ENCODE results near the gene NT5DC2. TPM values are rescaled to one million over a fixed set of nuclear protein-coding genes. Genes with fewer than 3 reads are reported as not detected.
"Not testable (repeated sequence)": the region's sequence is repeated elsewhere in the genome, so short reads cannot be mapped to it uniquely, and the experiment has no call there.

Gene NT5DC2
- total RNA-seq, 2 experiments from 2014 or later: 52.8 to 53.1 TPM

DNA sequence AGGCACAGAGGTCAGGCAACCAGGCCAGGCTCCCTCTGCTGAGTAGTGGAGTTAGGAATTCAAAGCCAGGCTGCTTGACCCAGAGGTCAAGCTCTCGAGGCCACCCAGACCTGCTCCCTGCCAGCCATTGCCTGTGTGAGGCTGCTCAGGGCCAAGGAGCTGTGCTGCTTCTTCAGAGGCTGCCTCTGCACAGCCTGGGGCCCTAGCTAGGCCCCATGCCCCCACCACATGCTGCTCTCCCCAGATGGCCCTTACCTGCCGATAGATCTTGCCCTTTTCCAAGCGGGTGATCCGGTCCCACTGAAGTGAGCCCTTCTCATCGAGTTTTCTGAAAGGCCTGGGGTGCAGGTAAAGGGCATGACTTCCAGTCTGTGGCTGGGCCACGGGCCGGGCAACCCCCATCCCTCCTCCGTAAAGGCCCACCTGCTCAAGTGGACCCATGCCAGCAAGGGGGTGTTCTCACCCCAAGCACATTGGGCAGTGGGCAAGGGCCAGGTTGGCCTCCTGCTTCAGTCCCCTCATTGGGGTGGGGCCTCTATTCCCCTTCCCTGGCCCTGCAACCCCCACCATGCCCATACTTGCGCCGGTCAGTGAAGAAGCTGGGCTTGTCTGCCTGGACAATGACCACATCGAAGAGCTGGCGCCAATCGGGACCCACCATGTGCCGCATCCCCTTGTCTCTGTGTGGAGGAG, 6.5 kb downstream of the NT5DC2 start:
- peaks cover 18% of the 10 kb centered on the region for H3K36me3 Mint-ChIP-seq (ENCODE audit: low read depth)
- H3K4me1 Mint-ChIP-seq (ENCODE audit: low read depth): peaks cover 6% of the 10 kb centered on the region
- POLR2A ChIA-PET: interaction anchor here (1.2 kb wide), 1 partner anchor 9 kb away, joined by 3 read pairs; the partner anchor contains the start of gene UQCC5
- ATAC-seq: no peak
- H3K27ac Mint-ChIP-seq: no peak overlapping the region
- no peaks in the 10 kb centered on the region for H3K9me3 Mint-ChIP-seq (ENCODE audit: insufficient read depth)
- DNase-seq: no peak
- no peaks in the 10 kb centered on the region for H3K27me3 Mint-ChIP-seq (ENCODE audit: low read depth)
- CTCF ChIA-PET: interaction anchor here (1.0 kb wide), 1 partner anchor 9 kb away, joined by 3 read pairs; the partner anchor contains the start of gene UQCC5
- H3K4me3 Mint-ChIP-seq: no peak overlapping the region

DNA sequence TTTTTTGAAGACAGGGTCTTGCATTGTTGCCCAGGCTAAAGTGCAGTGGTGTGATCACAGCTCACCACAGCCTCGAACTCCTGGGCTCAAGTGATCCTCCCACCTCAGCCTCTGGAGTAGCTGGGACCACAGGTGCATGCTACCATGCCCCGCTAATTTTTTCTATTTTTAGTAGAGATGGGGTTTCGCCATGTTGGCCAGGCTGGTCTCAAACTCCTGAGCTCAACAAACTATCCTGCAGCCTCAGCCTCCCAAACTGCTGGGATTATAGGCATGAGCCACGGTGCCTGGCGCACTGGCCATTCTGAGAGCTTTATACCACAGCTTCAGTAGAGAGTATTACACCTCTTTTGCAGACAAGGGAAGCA, 7.0 kb downstream of the NT5DC2 start:
- H3K27ac Mint-ChIP-seq; DNase-seq; ATAC-seq; H3K4me3 Mint-ChIP-seq; H3K27me3 Mint-ChIP-seq (ENCODE audit: low read depth); H3K9me3 Mint-ChIP-seq (ENCODE audit: insufficient read depth); H3K4me1 Mint-ChIP-seq (ENCODE audit: low read depth): not testable (repeated sequence)
- ChIA-PET CTCF (interaction anchor here (1.0 kb wide), 1 partner anchor 10 kb away, joined by 3 read pairs; the partner anchor contains the start of gene UQCC5), POLR2A (interaction anchor here (1.2 kb wide), 1 partner anchor 10 kb away, joined by 3 read pairs; the partner anchor contains the start of gene UQCC5)
- peaks cover 18% of the 10 kb centered on the region for H3K36me3 Mint-ChIP-seq (ENCODE audit: low read depth)

DNA sequence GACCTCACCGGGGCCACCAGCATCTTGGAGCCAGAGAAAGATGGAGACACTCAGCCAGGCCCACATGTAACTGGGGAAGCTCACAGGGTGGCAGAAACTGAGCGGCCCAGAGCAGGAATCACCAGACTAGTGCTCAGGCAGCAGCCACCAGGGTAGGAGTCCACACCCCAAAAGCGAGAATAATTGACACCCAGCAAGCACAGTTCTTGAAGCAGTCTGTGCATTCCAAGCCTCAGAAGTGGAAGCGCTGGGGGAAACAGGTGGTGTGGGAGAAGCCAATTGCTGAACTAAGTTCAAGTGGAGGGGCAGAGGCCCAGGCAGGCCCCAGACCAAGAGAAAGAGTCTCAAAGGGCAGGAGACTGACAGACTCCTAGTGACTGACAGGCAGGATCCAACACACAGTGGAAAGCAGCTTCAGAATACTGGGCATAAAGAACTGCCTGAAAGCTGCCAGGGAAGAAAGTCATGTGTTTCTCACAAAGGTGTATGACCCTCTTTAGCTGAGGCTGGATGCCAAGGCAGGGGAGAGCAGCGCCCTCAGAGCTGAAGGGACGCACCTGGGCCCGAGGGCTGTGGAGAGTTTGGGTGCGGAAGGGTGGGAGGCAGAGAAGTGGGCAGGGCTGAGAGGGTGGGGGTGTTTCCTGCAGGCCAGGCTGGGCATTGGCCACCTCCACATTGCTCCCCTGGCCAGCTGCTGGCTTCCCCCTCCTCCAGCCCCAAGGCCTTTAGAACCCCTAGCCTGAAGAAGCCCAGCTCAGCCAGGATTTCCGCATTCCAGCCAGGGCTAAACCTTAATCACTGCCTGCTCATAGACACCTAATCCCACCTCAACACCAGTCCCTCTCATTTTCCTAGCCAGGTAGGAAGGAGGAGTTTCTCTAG, 7.7 kb downstream of the NT5DC2 start:
- Mint-ChIP-seq H3K27me3 (ENCODE audit: low read depth) (no peaks in the 10 kb centered on the region), H3K27ac (no peak overlapping the region), H3K9me3 (ENCODE audit: insufficient read depth) (no peaks in the 10 kb centered on the region), H3K4me3 (no peak overlapping the region), H3K36me3 (ENCODE audit: low read depth) (peaks cover 18% of the 10 kb centered on the region), H3K4me1 (ENCODE audit: low read depth) (no peaks in the 10 kb centered on the region)
- ChIA-PET CTCF (interaction anchor here (1.0 kb wide), 1 partner anchor 10 kb away, joined by 3 read pairs; the partner anchor contains the start of gene UQCC5), POLR2A (interaction anchor here (1.2 kb wide), 1 partner anchor 10 kb away, joined by 3 read pairs; the partner anchor contains the start of gene UQCC5)
- DNase-seq: no peak
- no peak for ATAC-seq

DNA sequence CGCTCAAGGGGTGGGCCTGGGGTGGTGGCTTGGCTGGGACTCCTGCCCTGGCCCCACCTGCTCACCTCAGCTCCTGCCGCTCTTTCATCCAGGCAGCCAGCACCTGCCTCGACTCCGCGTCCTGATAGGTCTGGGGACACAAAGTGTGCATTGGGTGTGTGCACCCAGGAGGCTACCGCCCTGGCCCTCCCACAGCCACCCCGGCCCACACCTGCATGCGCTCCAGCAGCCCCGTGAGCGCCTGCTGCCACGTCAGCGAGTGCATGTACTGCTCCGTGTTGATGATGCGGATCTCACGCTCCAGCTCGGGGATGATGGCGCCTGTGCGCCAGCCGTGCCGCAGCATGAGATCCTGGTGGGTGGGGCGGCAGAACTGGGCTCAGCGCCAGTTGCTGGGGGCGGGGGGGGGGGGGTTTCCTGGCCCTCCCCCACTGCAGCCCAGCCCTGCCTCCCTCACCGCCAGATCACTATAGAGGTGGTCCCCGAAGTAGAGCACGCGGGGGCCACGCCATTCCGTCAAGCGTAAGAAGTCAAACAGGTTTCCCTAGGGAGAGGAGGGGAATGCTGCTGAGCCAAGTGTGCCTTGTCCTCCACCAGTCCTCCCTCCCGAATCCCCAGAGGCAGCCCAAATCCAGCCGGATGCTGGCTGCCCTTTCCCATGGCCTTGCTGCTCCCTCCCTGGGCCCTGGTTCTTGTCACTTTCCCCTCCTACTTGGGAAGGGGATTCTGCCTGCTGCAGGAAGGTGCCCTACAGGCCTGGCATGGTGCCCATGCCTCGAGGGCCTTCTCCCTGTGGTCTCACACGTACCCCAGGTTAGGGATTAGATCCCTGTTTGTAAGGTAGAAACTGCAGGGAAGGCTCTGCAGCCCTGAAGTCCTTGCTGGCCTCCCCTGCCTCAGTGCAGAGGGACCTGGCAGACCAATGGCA, 8.6 kb downstream of the NT5DC2 start:
- no peaks in the 10 kb centered on the region for H3K9me3 Mint-ChIP-seq (ENCODE audit: insufficient read depth)
- no peaks in the 10 kb centered on the region for H3K27me3 Mint-ChIP-seq (ENCODE audit: low read depth)
- ChIA-PET CTCF (no interaction called here), POLR2A (no interaction called here)
- DNase-seq (no peak), ATAC-seq (no peak)
- no peaks in the 10 kb centered on the region for H3K4me1 Mint-ChIP-seq (ENCODE audit: low read depth)
- H3K4me3 Mint-ChIP-seq: no peak overlapping the region
- no peak overlapping the region for H3K27ac Mint-ChIP-seq
- peaks cover 18% of the 10 kb centered on the region for H3K36me3 Mint-ChIP-seq (ENCODE audit: low read depth)

DNA sequence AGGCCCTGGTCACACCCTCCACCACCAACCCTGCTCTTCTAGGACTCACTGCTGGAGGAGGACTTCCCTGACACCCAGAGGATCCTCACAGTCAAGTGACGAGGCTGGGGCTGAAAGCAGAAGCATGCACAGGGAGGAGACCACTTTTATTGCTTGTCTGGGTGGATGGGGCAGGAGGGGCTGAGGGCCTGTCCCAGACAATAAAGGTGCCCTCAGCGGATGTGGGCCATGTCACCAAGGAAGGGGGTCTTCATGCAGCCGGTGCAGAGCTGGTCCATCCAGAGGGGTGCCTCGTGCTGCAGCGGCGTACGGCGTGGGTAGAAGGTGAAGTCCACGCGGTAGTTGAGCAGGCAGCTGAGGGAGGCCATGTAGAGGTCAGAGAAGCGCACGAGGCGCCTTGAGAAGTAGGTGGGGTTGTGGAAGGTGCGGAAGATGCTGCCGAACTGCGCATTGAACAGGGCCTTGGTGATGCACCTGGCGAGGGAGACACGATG, 9.4 kb downstream of the NT5DC2 start:
- Mint-ChIP-seq H3K4me1 (ENCODE audit: low read depth) (no peaks in the 10 kb centered on the region), H3K27ac (no peak overlapping the region), H3K27me3 (ENCODE audit: low read depth) (no peaks in the 10 kb centered on the region), H3K36me3 (ENCODE audit: low read depth) (peaks cover 18% of the 10 kb centered on the region), H3K4me3 (no peak overlapping the region), H3K9me3 (ENCODE audit: insufficient read depth) (no peaks in the 10 kb centered on the region)
- POLR2A ChIA-PET: no interaction called here
- CTCF ChIA-PET: no interaction called here
- ATAC-seq (no peak), DNase-seq (no peak)

DNA sequence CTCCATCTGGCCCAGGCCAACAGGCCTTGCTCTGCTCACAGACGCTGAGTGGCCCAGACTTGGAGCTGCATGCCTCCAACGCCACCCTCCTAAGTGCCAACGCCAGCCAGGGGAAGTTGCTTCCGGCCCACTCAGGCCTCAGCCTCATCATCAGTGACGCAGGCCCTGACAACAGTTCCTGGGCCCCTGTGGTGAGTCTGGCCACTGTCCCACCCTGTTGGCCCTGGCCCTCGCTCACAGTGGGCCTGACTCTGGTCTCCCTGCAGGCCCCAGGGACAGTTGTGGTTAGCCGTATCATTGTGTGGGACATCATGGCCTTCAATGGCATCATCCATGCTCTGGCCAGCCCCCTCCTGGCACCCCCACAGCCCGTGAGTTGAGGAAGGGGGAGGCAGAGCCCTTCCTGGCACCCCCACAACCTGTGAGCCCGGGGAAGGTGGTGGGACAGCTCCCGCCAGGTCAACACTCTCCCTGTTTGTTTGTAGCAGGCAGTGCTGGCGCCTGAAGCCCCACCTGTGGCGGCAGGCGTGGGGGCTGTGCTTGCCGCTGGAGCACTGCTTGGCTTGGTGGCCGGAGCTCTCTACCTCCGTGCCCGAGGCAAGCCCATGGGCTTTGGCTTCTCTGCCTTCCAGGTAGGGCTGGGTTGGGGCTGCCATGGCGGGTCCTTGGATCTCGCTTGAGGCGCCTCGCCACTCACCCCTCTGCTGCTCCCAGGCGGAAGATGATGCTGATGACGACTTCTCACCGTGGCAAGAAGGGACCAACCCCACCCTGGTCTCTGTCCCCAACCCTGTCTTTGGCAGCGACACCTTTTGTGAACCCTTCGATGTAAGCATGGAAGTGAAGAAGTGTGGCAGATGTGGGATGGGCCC, 10.0 kb downstream of the NT5DC2 start:
- no peak overlapping the region for H3K4me3 Mint-ChIP-seq
- no peaks in the 10 kb centered on the region for H3K4me1 Mint-ChIP-seq (ENCODE audit: low read depth)
- H3K27me3 Mint-ChIP-seq (ENCODE audit: low read depth): no peaks in the 10 kb centered on the region
- ChIA-PET CTCF (no interaction called here), POLR2A (no interaction called here)
- H3K9me3 Mint-ChIP-seq (ENCODE audit: insufficient read depth): no peaks in the 10 kb centered on the region
- H3K27ac Mint-ChIP-seq: no peak overlapping the region
- DNase-seq (no peak), ATAC-seq (no peak)
- H3K36me3 Mint-ChIP-seq (ENCODE audit: low read depth): peaks cover 18% of the 10 kb centered on the region

DNA sequence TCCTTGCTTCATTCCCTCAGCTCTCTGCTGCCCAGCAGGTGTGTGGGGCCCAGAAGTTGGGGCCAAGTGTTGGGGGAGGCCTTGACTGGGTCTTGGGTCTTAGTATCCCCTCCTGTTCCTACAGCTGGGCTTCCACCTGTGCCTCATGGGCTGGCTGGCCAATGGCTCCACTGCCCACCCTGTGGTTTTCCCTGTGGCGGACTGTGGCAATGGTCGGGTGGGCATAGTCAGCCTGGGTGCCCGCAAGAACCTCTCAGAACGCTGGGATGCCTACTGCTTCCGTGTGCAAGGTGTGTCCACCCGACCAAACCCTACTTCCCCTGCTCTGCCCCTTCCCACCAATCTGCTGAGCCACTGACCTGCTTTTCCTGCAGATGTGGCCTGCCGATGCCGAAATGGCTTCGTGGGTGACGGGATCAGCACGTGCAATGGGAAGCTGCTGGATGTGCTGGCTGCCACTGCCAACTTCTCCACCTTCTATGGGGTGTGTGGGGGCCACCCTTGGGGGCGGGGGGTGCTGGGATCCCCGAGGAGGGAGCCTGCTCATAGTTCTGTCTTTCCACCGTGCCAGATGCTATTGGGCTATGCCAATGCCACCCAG, 10.9 kb downstream of the NT5DC2 start:
- no peaks in the 10 kb centered on the region for H3K4me1 Mint-ChIP-seq (ENCODE audit: low read depth)
- H3K27me3 Mint-ChIP-seq (ENCODE audit: low read depth): no peaks in the 10 kb centered on the region
- DNase-seq (no peak), ATAC-seq (no peak)
- CTCF ChIA-PET: no interaction called here
- POLR2A ChIA-PET: no interaction called here
- no peak overlapping the region for H3K4me3 Mint-ChIP-seq
- H3K27ac Mint-ChIP-seq: no peak overlapping the region
- H3K9me3 Mint-ChIP-seq (ENCODE audit: insufficient read depth): no peaks in the 10 kb centered on the region
- H3K36me3 Mint-ChIP-seq (ENCODE audit: low read depth): peaks cover 15% of the 10 kb centered on the region

DNA sequence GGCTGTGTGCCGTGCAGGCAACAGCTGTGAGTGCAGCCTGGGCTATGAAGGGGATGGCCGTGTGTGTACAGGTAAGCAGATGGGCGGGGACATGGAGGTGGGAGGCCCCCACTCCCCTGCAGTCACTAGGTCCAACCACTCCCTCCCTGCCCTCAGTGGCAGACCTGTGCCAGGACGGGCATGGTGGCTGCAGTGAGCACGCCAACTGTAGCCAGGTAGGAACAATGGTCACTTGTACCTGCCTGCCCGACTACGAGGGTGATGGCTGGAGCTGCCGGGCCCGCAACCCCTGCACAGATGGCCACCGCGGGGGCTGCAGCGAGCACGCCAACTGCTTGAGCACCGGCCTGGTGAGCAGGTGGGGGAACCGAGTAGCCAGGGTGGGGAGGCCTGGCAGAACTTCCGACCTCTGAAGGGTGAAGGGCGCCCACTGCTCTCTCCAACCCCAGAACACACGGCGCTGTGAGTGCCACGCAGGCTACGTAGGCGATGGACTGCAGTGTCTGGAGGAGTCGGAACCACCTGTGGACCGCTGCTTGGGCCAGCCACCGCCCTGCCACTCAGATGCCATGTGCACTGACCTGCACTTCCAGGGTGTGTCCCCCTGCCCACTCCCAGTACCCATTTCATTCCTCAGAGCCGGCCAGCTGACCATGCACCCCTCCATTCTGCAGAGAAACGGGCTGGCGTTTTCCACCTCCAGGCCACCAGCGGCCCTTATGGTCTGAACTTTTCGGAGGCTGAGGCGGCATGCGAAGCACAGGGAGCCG, 11.6 kb downstream of the NT5DC2 start:
- Mint-ChIP-seq H3K36me3 (ENCODE audit: low read depth) (peaks cover 8% of the 10 kb centered on the region), H3K4me1 (ENCODE audit: low read depth) (no peaks in the 10 kb centered on the region), H3K4me3 (no peak overlapping the region), H3K27ac (no peak overlapping the region), H3K9me3 (ENCODE audit: insufficient read depth) (no peaks in the 10 kb centered on the region), H3K27me3 (ENCODE audit: low read depth) (no peaks in the 10 kb centered on the region)
- ChIA-PET CTCF (no interaction called here), POLR2A (no interaction called here)
- ATAC-seq: no peak
- DNase-seq: no peak

DNA sequence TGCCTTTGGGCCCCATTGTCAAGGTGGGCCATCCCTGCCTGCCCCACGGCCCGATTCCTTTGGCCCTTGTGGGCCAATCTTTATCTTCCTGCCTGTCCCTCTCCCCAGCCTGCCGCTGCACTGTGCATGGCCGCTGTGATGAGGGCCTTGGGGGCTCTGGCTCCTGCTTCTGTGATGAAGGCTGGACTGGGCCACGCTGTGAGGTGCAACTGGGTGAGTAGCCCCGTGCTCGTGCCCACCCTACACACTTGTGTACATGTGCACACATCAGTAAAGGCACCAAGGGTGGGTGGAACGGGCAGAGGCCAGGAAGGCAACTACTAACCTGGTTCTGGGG, 12.2 kb downstream of the NT5DC2 start:
- DNase-seq (no peak), ATAC-seq (no peak)
- Mint-ChIP-seq H3K36me3 (ENCODE audit: low read depth) (peaks cover 6% of the 10 kb centered on the region), H3K9me3 (ENCODE audit: insufficient read depth) (no peaks in the 10 kb centered on the region), H3K4me1 (ENCODE audit: low read depth) (no peaks in the 10 kb centered on the region), H3K27me3 (ENCODE audit: low read depth) (no peaks in the 10 kb centered on the region), H3K27ac (no peak overlapping the region), H3K4me3 (no peak overlapping the region)
- ChIA-PET POLR2A (no interaction called here), CTCF (no interaction called here)

DNA sequence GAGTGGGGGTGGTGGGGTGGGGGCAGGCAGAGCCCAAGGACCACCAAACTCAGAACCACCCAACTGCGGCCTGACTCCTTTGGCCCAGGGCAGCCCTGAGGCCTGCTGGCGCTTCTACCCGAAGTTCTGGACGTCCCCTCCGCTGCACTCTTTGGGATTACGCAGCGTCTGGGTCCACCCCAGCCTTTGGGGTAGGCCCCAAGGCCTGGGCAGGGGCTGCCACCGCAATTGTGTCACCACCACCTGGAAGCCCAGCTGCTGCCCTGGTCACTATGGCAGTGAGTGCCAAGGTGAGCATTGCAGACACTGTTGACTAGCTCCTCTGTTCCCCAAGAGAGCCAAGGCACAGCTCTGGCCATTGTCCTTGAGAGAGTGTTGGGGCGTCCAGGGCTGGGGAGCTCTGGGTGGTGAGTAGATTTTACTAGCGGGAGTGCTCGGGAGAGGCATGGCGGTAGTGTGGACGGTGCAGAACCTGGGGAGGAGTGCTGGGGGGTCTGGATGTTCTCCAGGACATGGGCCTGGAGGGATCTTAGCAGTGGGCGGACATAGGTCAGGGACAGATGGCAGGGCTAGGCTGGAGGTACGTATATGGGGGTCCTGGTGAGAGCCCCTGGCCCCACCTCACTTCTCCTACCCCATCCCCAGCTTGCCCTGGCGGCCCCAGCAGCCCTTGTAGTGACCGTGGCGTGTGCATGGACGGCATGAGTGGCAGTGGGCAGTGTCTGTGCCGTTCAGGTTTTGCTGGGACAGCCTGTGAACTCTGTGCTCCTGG, 12.8 kb downstream of the NT5DC2 start:
- H3K9me3 Mint-ChIP-seq (ENCODE audit: insufficient read depth): no peaks in the 10 kb centered on the region
- H3K27me3 Mint-ChIP-seq (ENCODE audit: low read depth): no peaks in the 10 kb centered on the region
- H3K4me1 Mint-ChIP-seq (ENCODE audit: low read depth): no peaks in the 10 kb centered on the region
- ATAC-seq (no peak), DNase-seq (no peak)
- H3K27ac Mint-ChIP-seq: no peak overlapping the region
- ChIA-PET POLR2A (no interaction called here), CTCF (no interaction called here)
- H3K4me3 Mint-ChIP-seq: no peak overlapping the region
- peaks cover 5% of the 10 kb centered on the region for H3K36me3 Mint-ChIP-seq (ENCODE audit: low read depth)

Data from activated CD8-positive, alpha-beta T cell treated with anti-CD3 and anti-CD28 coated beads, Interleukin-2, amount 10 ng/mL, durations not matched to agents 7 days and 5 days (primary cell).